Stimulated activated CD8-positive, alpha-beta memory T cell treated with anti-CD3 and anti-CD28 coated beads, Interleukin-4, amount 100 ng/mL, for 4 hours (primary cell): Measurements from ENCODE around the gene LITAFD.
"Not testable (repeated sequence)": the region's sequence is repeated elsewhere in the genome, so short reads cannot be mapped to it uniquely, and the experiment has no call there.

ENCODE experiments used
- DNase-seq, 2 donors: peaks; one replicate each; pipeline ENCODE4 v3.0.0-alpha.2; 2020; ENCODE audit warnings: low read depth in 2 of 2, low spot score in 1 of 2

The LITAFD gene

DNA sequence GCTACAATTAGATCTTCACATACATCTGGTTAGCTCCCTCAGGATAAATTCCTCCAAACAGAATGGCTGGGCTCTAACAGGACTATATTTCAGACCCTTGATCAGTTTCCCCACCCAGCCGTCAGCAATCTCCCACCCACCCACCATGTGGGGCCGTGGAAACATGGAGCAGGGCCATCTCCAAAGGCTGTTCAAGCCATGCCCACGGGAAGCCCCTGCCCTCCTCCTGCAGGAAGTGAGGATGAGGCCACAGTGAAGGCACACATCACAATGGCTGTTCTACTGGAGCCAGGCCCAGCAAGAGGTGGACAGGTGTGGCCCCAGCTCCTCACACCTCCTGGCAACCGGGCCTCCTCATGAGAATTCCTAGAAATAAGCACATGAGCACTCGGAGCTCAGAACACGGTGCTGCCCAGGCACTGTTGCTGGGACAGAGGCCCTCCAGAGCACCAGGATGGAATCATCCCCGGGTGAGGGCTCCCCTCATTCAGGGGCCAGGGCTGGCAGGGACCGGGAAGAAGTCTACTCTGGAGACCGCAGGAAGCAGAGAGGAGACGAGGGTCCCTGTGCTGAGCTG, at the start of gene LITAFD:
Gene LITAFD (plus strand): TSS at position 311 of the 577 bp plus-strand sequence. CDS start 2,005 bp downstream, outside the sequence.
- DNase-seq, result no peak

GRCh38 chr16:8832717-8833105, 49.4 kb upstream of the LITAFD start:
- DNase-seq, result no peak

- DNase-seq, result not testable (repeated sequence)
Measured at GRCh38 chr16:8836797-8837196, 45.4 kb upstream of the LITAFD start.

DNA sequence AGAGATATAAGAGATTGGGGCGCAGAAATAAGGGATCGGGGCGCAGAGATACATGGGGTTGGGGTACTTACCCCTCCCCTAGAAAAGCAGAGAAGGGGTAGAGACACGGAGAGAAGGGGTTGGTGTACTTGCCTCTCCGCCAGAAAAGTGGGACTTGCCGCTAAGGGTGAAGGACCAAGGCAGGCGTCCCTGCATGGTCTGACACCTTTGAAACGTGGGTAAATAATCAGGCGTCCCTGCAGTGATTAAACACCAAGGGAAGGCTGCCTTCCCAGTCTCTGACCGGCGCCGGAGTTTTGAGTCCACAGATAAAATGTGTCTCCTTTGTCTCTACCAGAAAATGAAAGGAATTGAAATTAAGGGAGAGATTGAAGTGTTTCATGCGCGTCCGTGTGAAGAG, 44.6 kb upstream of the LITAFD start:
- DNase-seq, result not testable (repeated sequence)

GRCh38 chr16:8842016-8842415, 40.1 kb upstream of the LITAFD start:
- DNase-seq, result not testable (repeated sequence)

DNA sequence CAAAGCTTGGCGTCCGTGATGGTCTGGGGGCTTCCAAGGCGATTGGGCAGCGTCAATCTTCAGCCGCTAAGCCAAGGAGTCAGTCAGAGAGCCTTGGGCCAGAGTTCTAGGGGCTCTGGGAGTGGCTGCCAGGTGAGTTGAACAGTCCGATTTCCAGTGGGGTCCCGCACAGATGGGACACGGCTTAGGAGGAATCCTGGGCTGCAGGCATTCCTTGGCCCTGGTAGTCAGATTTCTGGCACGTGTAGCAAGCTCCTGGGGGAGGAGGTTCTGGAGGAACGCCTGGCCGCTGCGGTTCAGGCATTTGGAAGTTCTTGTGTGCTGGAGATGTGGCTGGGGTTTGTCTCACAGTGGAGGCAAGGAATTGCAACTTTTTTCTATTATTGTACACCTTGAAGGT, 38.9 kb upstream of the LITAFD start:
- not testable (repeated sequence) for DNase-seq

GRCh38 chr16:8845699-8846298, 36.4 kb upstream of the LITAFD start:
- DNase-seq, result no peak

GRCh38 chr16:8846401-8846932, 35.7 kb upstream of the LITAFD start:
- DNase-seq, result no peak

GRCh38 chr16:8847145-8847544, 35.0 kb upstream of the LITAFD start:
- no peak for DNase-seq

DNA sequence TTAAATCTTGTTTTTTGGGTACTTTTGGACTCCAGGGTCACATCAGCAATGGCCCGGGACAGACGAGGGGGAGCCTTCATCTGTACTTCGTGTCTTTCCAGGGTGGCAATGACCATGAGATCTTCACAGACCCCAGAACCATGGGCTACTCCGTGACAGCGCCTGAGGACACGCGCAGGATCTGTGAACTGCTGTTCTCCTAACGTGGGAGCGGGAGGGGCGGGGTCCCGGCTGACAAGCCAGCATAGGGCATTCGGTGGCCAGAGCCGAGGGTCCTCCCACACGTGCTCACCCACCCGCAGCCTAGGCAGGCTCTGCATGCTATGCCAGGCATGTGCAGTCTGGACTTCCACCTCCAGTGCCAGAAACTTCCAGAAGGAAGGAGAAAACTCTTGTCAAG, 34.5 kb upstream of the LITAFD start:
- DNase-seq, result no peak

GRCh38 chr16:8848231-8848938, 33.8 kb upstream of the LITAFD start:
- DNase-seq, result no peak

- no peak for DNase-seq
Measured at GRCh38 chr16:8848939-8849391, 33.2 kb upstream of the LITAFD start.

DNA sequence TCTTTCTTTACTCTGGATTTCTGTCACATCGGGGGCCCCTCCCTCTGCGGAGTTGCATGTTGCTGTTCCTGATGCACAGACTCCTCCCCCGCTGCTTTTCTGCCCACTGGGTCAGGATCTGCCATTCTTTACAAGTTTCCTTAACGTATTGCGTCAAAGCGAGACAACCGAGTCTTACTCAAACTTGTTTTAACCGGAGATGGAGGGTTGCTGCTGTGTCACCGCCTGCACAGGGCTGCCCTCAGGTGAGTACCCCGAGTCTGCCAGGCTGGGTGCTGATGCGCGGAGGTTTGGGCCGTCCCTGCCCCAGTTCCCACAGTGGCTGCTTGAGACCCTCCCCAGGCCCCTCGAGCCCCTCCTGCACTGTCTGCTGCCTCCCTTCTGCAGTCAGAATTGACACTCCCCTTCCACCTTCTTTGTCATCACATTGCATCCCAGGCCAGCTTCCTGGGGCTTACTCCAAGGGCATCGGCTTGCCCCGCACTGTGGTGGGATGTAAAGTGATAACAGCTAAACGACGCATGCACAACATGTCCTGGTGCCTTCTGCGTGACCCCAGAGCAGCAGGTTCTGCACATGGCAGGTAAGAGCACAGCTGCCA, 32.6 kb upstream of the LITAFD start:
- DNase-seq, result no peak

GRCh38 chr16:8850279-8850885, 31.8 kb upstream of the LITAFD start:
- no peak for DNase-seq

GRCh38 chr16:8851761-8852403, 30.3 kb upstream of the LITAFD start:
- DNase-seq, result no peak

DNA sequence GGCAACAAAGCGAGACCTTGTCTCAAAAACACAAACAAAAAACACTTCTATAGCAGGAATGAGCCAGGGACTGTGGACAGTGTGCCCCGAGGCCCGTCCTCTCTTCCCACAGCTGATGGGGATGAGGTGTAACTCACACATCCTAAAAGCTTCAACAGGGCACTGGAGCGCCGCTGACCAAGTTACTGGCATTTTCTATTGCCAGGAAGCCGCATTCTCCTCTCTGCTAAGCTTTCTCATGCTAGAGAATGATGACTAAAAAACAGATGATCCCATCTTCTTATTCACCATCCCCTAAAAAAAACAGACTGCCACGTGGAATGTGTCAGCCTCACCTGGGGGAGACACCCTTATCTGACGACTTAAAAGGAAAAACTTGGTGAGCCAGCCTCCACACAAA, 29.6 kb upstream of the LITAFD start:
- DNase-seq, result no peak

DNA sequence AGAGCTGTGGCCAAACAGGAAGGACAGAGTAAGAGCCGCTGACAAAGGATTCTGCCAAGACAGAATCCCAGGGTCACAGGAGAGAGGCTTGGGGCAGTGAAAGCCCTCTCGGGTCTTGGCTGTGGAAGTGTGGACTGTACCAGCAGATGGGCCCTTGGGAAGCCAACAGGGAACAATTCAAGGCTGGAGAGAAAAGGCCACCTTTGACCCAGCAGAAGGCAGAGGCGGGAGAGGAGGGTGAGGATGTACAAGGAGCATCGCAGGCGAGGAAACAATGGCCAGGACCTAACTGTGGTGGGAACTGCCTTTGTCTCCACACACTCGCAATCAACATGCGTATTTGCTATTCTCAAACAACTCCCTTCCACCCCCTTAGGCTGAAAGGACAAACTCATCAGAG, 29.0 kb upstream of the LITAFD start:
- no peak for DNase-seq

GRCh38 chr16:8853611-8854010, 28.5 kb upstream of the LITAFD start:
- DNase-seq, result no peak

DNA sequence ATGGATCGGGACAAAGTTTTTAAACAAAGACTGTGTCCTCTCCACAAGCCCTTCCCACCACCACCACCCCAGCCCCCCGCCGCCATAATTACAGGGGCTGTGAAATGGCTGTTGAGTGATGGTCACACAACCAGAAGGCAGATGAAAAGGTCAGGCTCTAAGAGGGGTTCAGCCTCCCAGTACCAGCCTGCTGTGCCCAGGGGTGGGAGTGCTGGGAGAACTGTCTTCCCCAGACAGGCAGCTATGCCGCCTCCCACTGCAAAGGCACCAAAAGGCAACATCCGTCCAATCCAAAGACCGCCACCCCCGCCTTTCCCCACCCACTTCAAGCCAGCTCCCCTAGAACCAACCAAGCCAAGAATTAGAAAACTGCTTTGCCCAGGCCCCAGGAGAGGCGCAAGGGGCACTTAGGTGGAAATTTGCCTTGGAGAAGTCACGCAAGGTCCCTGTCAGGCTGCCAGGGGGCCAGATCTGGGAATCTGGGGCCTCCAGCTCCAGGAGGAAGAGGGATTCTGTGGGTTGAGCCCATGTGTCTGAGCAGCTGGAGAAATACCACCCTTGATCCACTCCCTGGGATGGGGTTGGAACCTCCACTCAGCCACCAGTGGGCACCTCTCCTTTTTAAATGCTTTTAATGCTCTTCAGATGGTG, 27.7 kb upstream of the LITAFD start:
- no peak for DNase-seq

DNA sequence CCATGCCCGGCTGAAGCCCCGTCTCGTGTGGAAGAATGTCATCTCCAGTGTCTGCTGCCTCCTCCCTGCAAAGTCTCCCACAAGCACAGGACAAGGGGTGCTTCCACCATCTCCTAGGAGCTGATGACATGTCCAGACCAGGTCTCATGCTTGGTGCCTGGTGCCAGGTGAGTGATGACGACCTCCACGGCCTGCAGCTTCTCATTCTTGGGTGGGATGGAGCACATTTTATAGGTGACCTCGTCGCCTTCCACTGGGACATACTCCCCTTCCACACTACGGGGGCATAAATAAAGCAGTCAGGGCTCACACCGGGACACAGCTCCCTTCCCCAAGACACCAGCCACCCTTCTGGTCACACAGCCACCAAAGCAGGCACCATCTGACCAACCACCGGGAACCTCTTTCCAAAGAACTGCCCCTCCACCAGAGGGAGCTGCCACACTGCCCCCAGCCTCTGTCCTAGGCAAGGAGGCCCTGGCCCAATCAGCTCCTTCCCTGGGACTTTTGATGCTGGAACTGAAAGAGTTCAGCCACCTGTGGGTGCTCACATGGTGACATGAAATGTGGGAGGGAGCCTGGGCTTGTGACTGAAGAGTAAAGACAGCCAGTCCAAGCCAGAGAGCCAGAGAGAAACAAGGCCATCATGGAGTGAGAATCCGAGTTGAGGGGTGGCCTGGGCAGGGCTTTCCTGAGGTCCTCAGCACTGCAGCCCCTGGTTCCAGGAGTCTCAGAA, 26.9 kb upstream of the LITAFD start:
- DNase-seq, result no peak
